HG02623 (cell line): ENCODE data around the gene SLC1A1.
"Not testable (repeated sequence)": the region's sequence is repeated elsewhere in the genome, so short reads cannot be mapped to it uniquely, and the experiment has no call there.

Experiments used
- ATAC-seq: cut with Tn5 transposase; IDR thresholded peaks from one replicate; pipeline ENCODE4 v1.9.1; 2021; ENCODE audit warnings: moderate library complexity; ENCODE audit not compliant: unreplicated experiment

The SLC1A1 gene

GRCh38 chr9:4540425-4540824 is 50.2 kb downstream of the SLC1A1 start:
- no peak for ATAC-seq

- ATAC-seq, result no peak
Measured at GRCh38 chr9:4541281-4541680, 51.0 kb downstream of the SLC1A1 start.

GRCh38 chr9:4541856-4542255 is 51.6 kb downstream of the SLC1A1 start:
- no peak for ATAC-seq

- ATAC-seq, result not testable (repeated sequence)
Measured at GRCh38 chr9:4544714-4545113, 54.4 kb downstream of the SLC1A1 start.

GRCh38 chr9:4547016-4547415 is 56.7 kb downstream of the SLC1A1 start:
- ATAC-seq, result no peak

GRCh38 chr9:4548811-4549725 is 58.8 kb downstream of the SLC1A1 start:
- ATAC-seq, result no peak

- no peak for ATAC-seq
Measured at GRCh38 chr9:4549751-4550295, 59.6 kb downstream of the SLC1A1 start.

GRCh38 chr9:4550777-4551484 is 60.7 kb downstream of the SLC1A1 start:
- ATAC-seq, result no peak

GRCh38 chr9:4553951-4554381 is 63.7 kb downstream of the SLC1A1 start:
- no peak for ATAC-seq

GRCh38 chr9:4555236-4555635 is 65.0 kb downstream of the SLC1A1 start:
- ATAC-seq, result no peak

GRCh38 chr9:4558371-4558998 is 68.2 kb downstream of the SLC1A1 start:
- no peak for ATAC-seq

GRCh38 chr9:4559261-4560182 is 69.3 kb downstream of the SLC1A1 start:
- ATAC-seq, result peak; percentile 77

- no peak for ATAC-seq
Measured at GRCh38 chr9:4563105-4563504, 72.8 kb downstream of the SLC1A1 start.

GRCh38 chr9:4566806-4567205 is 76.5 kb downstream of the SLC1A1 start:
- no peak for ATAC-seq

- ATAC-seq, result no peak
Measured at GRCh38 chr9:4567601-4568000, 77.3 kb downstream of the SLC1A1 start.

- no peak for ATAC-seq
Measured at GRCh38 chr9:4569101-4569500, 78.8 kb downstream of the SLC1A1 start.

GRCh38 chr9:4572184-4572826 is 82.0 kb downstream of the SLC1A1 start:
- no peak for ATAC-seq

- ATAC-seq, result no peak
Measured at GRCh38 chr9:4573176-4573575, 82.9 kb downstream of the SLC1A1 start.

- ATAC-seq, result no peak
Measured at GRCh38 chr9:4573634-4574389, 83.5 kb downstream of the SLC1A1 start.
